IPS-18a (cell line): ENCODE data around the gene FOLR1.
"Not testable (repeated sequence)": the region's sequence is repeated elsewhere in the genome, so short reads cannot be mapped to it uniquely, and the experiment has no call there.

ENCODE experiments used
- H3K27ac ChIP-seq: one replicate; pipeline ENCODE4 v1.5.1; 2013; ENCODE audit warnings: low read length
- H3K27me3 ChIP-seq: one replicate; pipeline ENCODE4 v1.6.1; 2013; ENCODE audit warnings: mild to moderate bottlenecking, low read length; ENCODE audit not compliant: control insufficient read depth, insufficient read depth
- H3K36me3 ChIP-seq: one replicate; pipeline ENCODE4 v1.6.1; 2013; ENCODE audit warnings: low read depth, low read length; ENCODE audit not compliant: control insufficient read depth
- H3K4me1 ChIP-seq: one replicate; pipeline ENCODE4 v1.6.1; 2013; ENCODE audit warnings: low read depth, low read length; ENCODE audit not compliant: control insufficient read depth
- H3K4me3 ChIP-seq: one replicate; pipeline ENCODE4 v1.5.1; 2013; ENCODE audit warnings: low read length
- H3K9ac ChIP-seq: one replicate; pipeline ENCODE4 v1.6.1; 2013; ENCODE audit warnings: mild to moderate bottlenecking, low read length, moderate library complexity
- H3K9me3 ChIP-seq: one replicate; pipeline ENCODE4 v1.6.1; 2013; ENCODE audit warnings: low read depth, low read length; ENCODE audit not compliant: control insufficient read depth

FOLR1 gene

DNA sequence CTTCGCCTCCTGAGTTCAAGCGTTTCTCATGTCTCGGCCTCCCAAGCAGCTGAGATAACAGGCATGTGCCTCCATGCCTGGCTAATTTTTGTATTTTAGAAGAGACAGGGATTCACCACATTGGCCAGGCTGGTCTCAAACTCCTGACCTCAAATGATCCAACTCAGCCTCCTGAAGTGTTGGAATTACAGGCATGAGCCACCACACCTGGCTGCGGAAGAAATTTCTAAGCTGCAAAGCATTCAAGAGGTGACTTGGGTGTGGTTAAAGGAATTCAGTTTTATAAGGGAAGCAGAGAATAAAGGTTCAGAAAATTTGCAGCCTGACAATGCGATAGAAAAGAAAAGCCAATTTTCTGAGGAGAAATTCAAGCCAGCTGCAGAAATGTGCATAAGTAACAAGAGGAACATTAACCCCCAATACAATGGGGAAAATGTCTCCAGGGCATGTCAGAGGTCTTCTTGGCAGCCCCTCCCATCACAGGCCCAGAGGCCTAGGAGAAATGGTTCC is 22.8 kb upstream of the FOLR1 start:
- not testable (repeated sequence) for H3K9me3 ChIP-seq, H3K27ac ChIP-seq, H3K27me3 ChIP-seq, H3K4me1 ChIP-seq, H3K9ac ChIP-seq, H3K36me3 ChIP-seq, H3K4me3 ChIP-seq

DNA sequence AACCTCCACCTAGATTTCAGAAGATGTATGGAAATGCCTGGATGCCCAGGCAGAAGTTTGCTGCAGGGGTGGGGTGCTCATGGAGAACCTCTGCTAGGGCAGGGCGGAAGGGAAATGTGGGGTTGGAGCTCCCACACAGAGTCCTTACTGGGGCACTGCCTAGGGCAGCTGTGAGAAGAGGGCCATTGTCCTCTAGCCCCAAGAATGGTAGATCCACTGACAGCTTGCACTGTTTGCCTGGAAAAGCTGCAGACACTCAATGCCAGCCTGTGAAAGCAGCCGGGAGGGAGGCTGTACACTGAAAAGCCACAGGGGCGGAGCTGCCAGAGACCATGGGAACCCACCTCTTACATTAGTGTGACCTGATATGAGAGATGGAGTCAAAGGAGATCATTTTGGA is 22.2 kb upstream of the FOLR1 start:
- not testable (repeated sequence) for H3K27ac ChIP-seq, H3K9ac ChIP-seq, H3K9me3 ChIP-seq, H3K4me3 ChIP-seq, H3K36me3 ChIP-seq, H3K27me3 ChIP-seq, H3K4me1 ChIP-seq

DNA sequence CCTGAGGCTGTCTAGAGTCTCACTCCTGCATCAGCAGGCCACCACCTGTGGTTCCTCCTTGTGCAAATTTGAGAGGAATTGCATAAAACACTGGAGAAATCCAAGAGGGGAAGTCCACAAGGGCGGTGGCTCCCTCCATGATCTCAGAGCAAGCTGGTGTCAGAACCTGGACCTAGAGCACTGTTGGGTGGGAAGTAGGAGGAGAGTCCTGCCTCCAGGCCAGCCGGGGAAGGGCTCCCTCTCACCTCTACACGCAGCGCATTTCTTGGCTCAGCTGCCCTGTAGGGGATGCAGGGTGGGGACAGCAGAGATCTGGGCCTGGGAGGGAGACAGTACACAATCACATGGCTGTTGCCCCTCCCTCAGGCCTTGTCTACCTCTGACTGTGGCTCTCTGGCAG is 19.9 kb upstream of the FOLR1 start:
- H3K27ac ChIP-seq, H3K9me3 ChIP-seq, H3K4me3 ChIP-seq, H3K36me3 ChIP-seq, H3K4me1 ChIP-seq, H3K9ac ChIP-seq, H3K27me3 ChIP-seq: not testable (repeated sequence)

DNA sequence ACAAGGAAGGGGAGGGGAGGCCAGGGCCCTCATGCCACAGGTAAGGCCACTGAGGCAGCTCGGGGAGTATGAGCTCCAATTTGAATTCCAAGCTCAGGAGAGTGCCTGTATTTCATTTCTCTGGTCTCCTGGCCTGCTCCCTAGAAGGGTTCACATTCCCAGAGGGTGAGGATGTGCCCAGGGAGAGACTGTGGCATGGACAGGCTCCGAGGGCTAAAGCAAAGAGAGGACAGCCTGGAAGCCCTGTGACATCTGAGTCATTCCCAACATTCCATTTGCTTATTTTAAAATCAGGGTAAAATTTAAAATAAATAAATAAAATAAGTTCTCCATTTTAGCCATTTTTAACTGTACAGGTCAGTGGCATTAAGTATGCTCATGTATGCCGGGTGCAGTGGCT is 18.6 kb upstream of the FOLR1 start:
- Histone ChIP-seq H3K4me3 (no peak overlapping the region), H3K27ac (no peak overlapping the region), H3K4me1 (no peaks in the 10 kb centered on the region), H3K9me3 (no peaks in the 10 kb centered on the region), H3K27me3 (no peaks in the 10 kb centered on the region), H3K9ac (no peak overlapping the region), H3K36me3 (no peaks in the 10 kb centered on the region)

DNA sequence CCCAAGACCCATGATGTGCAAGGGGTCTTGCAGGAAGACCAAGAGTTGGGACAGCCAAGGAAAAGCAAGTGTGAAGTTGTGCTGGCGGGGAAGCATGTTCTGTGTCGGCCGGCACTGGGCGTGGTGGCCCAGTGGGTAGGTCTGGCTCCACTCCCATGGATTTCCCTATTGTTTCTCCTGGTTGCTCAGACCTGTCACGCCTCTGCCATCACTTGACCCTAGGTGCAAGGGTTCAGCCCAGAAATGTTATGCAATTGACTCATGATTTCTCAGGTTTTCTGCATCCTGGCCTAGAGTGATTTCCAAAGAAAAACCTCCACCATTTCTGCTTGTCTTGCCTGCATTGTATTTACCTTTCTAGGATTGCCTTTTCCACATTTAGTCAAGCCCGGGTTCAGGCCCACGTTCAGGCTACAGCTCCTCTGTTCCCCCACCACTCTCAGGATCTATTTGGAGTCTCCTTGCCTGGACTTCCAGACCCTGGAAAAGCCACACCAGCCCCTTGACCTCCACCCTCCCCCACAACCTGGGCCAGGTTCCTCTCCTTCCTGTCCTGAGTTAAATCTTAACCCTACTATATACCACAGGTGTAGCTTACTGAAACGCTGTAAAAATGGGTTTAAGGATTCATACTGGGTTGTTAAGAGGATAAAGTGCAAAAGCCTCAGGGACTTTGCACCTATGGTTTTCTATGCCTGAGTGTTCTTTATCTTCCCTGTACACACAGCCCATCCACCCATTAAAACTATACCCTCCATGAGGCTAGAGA is 17.5 kb upstream of the FOLR1 start:
- no peak overlapping the region for H3K4me3 ChIP-seq
- no peak overlapping the region for H3K9ac ChIP-seq
- H3K9me3 ChIP-seq = no peaks in the 10 kb centered on the region
- H3K4me1 ChIP-seq = no peaks in the 10 kb centered on the region
- H3K27me3 ChIP-seq = no peaks in the 10 kb centered on the region
- H3K36me3 ChIP-seq = no peaks in the 10 kb centered on the region
- no peak overlapping the region for H3K27ac ChIP-seq

DNA sequence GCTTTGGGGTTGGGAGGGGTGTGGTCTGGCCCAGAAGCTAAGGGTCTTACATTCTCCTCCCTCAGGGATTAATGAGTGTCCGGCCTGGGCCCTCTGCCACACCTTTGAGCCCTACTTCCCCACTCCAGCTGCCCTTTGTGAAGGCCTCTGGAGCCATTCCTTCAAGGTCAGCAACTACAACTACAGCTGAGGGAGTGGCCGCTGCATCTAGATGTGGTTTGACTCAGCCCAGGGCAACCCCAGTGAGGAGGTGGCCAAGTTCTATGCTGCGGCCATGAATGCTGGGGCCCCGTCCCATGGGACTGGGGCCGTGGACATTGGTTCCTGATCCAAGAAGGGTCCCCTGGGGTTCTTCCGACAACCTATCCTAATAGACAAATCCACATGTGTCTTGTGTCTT is 14.3 kb upstream of the FOLR1 start:
- no peak overlapping the region for H3K27ac ChIP-seq
- no peaks in the 10 kb centered on the region for H3K27me3 ChIP-seq
- no peak overlapping the region for H3K4me3 ChIP-seq
- no peaks in the 10 kb centered on the region for H3K9me3 ChIP-seq
- no peaks in the 10 kb centered on the region for H3K4me1 ChIP-seq
- H3K9ac ChIP-seq = no peak overlapping the region
- H3K36me3 ChIP-seq = no peaks in the 10 kb centered on the region

DNA sequence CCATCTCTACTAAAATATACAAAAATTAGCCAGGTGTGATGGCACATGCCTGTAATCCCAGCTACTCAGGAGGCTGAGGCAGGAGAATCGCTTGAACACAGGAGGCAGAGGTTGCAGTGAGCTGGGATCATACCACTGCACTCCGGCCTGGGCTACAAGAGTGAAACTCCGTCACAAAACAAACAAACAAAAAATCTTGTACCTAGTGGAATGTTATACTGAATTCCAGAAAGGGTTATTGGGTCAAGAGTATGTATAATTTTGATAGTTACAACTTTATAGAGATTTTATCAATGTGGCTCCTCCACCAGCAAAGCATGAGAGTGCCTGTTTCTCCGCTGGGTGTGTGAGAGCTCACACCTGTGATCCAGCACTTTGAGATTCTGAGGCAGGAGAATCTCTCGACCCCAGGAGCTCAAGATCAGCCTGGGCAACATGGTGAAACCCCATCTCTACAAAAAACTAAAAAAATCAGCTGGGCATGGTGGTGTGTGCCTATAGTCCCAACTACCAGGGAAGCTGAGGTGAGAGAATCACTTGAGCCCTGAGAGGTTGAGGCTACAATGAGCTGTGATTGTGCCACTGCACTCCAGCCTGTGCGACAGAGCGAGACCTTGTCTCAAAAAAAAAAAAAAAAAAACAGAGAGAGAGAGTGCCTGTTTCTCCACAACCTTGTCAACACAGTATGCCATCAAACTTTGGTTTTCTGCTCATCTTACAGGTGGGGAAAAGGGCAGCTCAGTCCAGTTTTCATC is 12.7 kb upstream of the FOLR1 start:
- Histone ChIP-seq H3K36me3 (no peaks in the 10 kb centered on the region), H3K27me3 (no peaks in the 10 kb centered on the region), H3K27ac (no peak overlapping the region)

DNA sequence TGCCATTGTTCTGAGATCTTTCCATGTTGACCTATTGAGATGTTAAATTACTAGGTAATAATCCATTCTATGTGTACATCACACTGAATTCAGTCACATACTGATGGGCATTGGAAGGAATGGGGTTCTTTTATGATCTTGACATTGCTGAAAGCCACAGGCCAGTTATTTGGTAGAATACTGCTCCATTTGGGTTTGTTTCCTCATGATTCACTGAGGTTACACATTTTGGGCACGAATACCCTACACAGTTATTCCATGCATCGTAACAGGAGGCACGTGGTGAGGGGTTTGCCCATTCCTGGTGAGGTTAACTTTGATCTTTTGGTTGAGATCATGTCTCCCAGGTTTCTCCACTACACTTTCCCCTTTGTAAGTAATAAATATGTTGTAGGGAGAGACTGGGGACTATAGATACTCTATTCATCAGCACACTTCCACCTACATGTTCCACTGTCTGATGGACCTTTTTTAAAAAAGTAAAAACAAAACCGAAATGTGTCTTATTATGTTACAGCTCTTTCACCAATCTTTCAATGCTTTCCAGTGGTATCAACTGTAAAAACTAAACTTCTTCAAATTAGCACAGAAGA is 12.0 kb upstream of the FOLR1 start:
- H3K36me3 ChIP-seq = no peaks in the 10 kb centered on the region
- H3K27me3 ChIP-seq = no peaks in the 10 kb centered on the region
- no peak overlapping the region for H3K27ac ChIP-seq
- no peaks in the 10 kb centered on the region for H3K9me3 ChIP-seq
- no peak overlapping the region for H3K4me3 ChIP-seq
- no peak overlapping the region for H3K9ac ChIP-seq
- H3K4me1 ChIP-seq = no peaks in the 10 kb centered on the region

More for the DNA sequence above, 12.7 kb upstream of the FOLR1 start:
- Histone ChIP-seq H3K9me3 (no peaks in the 10 kb centered on the region), H3K4me3 (no peak overlapping the region), H3K9ac (no peak overlapping the region), H3K4me1 (no peaks in the 10 kb centered on the region)

DNA sequence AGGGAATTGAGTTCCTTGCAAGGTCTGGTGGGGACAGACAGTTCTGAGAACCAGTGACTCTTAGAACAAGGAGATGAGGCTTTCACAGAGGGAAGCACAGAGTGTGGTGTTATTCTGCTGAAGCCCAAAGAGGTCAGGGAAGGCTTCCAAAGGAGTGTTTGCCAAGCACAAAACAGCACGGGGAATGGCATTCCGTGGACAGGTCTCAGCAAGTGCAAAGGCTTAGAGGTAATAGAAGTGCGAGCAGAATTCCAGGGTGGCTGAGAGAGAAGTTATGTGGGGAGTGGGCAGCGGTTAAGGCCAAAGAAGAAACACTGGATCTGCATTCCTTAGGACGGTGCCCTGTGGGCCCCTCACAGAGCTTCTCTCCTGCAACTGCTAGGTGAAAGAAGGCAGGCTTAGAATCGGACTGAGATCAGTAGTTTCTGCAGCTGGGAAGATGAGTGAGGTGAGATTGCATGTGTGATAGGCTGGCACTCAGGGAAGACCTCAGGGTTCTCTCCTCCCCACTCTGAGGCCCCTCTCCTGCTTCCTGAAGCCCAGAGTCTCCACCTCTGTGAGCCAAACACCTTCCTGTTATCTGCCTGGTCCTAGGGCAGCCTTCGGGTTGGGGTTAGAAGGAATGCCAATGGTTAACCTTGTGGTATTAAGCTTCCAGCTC is 10.9 kb upstream of the FOLR1 start:
- not testable (repeated sequence) for H3K27me3 ChIP-seq, H3K4me3 ChIP-seq, H3K27ac ChIP-seq, H3K36me3 ChIP-seq, H3K9ac ChIP-seq, H3K4me1 ChIP-seq, H3K9me3 ChIP-seq

DNA sequence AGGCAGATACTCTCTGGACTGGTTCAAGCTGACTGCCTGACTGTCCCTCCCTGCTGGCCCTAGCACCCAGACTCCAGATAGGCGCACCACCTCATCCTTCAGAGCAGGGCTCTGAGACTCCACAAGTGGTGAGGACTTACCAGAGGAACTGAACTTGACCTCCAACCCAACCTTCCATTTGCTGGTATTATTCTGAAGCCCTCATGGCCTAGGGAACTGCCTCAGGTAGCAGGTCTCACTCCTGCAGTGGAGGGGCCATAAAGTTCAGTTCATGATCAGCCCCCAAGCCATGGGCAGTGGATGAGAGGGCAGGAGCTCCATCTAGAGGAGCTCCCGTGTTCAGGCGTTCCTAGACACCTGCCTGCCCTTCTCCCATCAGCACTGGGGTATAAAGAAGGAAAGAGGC is 10.4 kb upstream of the FOLR1 start:
- H3K27ac ChIP-seq, H3K4me1 ChIP-seq, H3K27me3 ChIP-seq, H3K9me3 ChIP-seq, H3K36me3 ChIP-seq, H3K4me3 ChIP-seq, H3K9ac ChIP-seq: not testable (repeated sequence)

DNA sequence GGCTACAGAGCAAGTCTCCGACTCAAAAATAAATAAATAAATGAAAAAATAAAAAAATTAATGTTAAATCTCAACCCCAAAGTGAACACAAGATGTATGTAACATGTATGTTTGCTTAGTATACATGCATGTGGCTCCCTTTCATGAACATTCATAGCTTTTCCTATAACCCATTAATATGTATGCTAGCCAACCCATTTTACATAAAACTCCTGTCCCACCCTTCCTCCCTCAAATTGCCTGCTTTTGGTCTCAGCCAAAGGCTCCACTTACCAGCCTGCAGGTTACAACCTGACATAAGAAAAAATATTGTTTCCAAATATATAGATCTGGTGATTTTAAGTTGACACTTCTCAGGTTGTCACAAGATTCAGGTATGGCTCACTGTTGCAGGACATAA is 3.7 kb upstream of the FOLR1 start:
- Histone ChIP-seq H3K27me3 (no peaks in the 10 kb centered on the region), H3K9ac (no peak overlapping the region), H3K4me1 (peaks cover 5% of the 10 kb centered on the region), H3K9me3 (no peaks in the 10 kb centered on the region), H3K27ac (no peak overlapping the region), H3K4me3 (no peak overlapping the region), H3K36me3 (no peaks in the 10 kb centered on the region)
